ENCODE data around the gene CEACAM3. TPM values are rescaled to one million over a fixed set of nuclear protein-coding genes. Genes with fewer than 3 reads are reported as not detected.

The CEACAM3 gene
- total RNA-seq, 1 experiment from 2014 or later, result not detected

- Histone ChIP-seq H4K8ac (replicated peaks; ENCODE audit: insufficient read length, low read depth, low read length) (no peak overlapping the region), H3K79me2 (ENCODE audit: insufficient read depth, low read length) (no peaks in the 10 kb centered on the region), H3K14ac (ENCODE audit: insufficient read depth, low read length) (no peak overlapping the region), H3K79me1 (ENCODE audit: insufficient read depth, low read depth, low read length, poor library complexity, severe bottlenecking) (no peaks in the 10 kb centered on the region), H3K4me2 (ENCODE audit: insufficient read depth, insufficient read length, low read length) (no peak overlapping the region), H3K18ac (ENCODE audit: insufficient read length, low read depth, low read length) (no peak overlapping the region), H2AFZ (ENCODE audit: low read length) (no peak overlapping the region), H2BK15ac (ENCODE audit: low read depth, low read length) (no peak overlapping the region), H3K23me2 (ENCODE audit: insufficient read length, low read depth, low read length, poor library complexity, severe bottlenecking) (no peaks in the 10 kb centered on the region), H3K27ac (ENCODE audit: insufficient read length, low read depth, low read length) (no peak overlapping the region), H2AK5ac (ENCODE audit: insufficient read length, low read length) (no peak overlapping the region), H4K20me1 (ENCODE audit: control insufficient read depth, insufficient read depth, insufficient read length) (no peaks in the 10 kb centered on the region), H3K9ac (ENCODE audit: extremely low read depth, insufficient read length, low read length) (no peak overlapping the region), H3T11ph (ENCODE audit: low read length) (no peak overlapping the region), H2BK20ac (ENCODE audit: low read depth, low read length, poor library complexity, severe bottlenecking) (no peak overlapping the region), H3K27me3 (ENCODE audit: insufficient read depth, low read length) (no peaks in the 10 kb centered on the region), H3K23ac (ENCODE audit: insufficient read length, low read depth, low read length) (no peak overlapping the region), H3K9me3 (ENCODE audit: control insufficient read depth, low read depth, low read length) (no peaks in the 10 kb centered on the region), H3K4ac (ENCODE audit: low read depth, low read length) (no peak overlapping the region), H4K5ac (ENCODE audit: insufficient read length, low read depth, low read length) (no peak overlapping the region), H3K56ac (ENCODE audit: insufficient read length, low read depth, low read length) (no peak overlapping the region), H2BK12ac (ENCODE audit: insufficient read length, low read depth, low read length) (no peak overlapping the region), H3K4me1 (ENCODE audit: insufficient read depth, low read length) (no peaks in the 10 kb centered on the region; the same call in 1 of the 2 replicates), H4K91ac (ENCODE audit: insufficient read length, low read depth, low read length) (no peak overlapping the region), H2BK5ac (ENCODE audit: insufficient read length, low read length) (no peak overlapping the region), H2BK120ac (ENCODE audit: low read depth, low read length, poor library complexity, severe bottlenecking) (no peak overlapping the region)
- H3K27me3 Mint-ChIP-seq (ENCODE audit: low read depth), result peaks cover 33% of the 10 kb centered on the region
- WGBS (ENCODE audit: extremely low coverage, insufficient read length, low lambda C conversion rate), result no CpG with 5 or more reads among the region's 2 CpGs
- no peak overlapping the region for H3K27ac Mint-ChIP-seq
- peaks cover 9 to 39% of the 10 kb centered on the region in 2 experiments; a peak in 4 of 5 replicates for H3K9me3 Mint-ChIP-seq
- H3K4me3 Mint-ChIP-seq, result no peak overlapping the region
- DNase-seq, result no peak
- peaks cover 0 to 3% of the 10 kb centered on the region in 2 experiments; a peak in 2 of 4 replicates for H3K4me1 Mint-ChIP-seq
- no peak for TF ChIP-seq CTCF (conservative IDR thresholded peaks at IDR 0.05)
- peaks cover 0 to 5% (median 0%) of the 10 kb centered on the region in 3 experiments; a peak in 2 of 7 replicates for H3K36me3 Mint-ChIP-seq (ENCODE audit: insufficient read depth in 1 of 3, low read depth in 3 of 3)
Observed at GRCh38 chr19:41849067-41849466, 52.7 kb downstream of the CEACAM3 start.
